Left hindlimb (tissue), 1 donor: Measurements from ENCODE around the gene PLCXD3.

Experiments used
- DNase-seq: peaks from one replicate; pipeline ENCODE4 v3.0.0-alpha.2; 2018

The PLCXD3 gene

DNA sequence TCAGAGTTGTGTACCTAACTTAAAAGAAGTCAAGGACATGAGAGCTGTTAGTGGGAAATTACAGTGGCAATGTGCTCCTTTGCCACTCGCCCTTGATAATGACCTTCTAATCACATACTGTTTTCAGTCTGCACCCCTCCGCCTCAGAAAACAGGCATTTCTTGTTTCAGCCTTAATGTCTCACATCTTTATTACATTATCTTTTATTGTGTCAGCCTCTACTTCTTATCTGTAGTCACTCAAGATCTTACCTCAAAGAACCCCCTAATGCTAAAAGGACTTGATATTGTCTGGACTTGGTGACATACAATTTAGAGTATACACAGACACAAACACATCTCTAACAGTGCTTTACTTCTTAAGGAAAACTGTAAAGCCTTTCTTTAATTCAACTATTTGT lies 97.9 kb downstream of the PLCXD3 start:
- DNase-seq: no peak

DNA sequence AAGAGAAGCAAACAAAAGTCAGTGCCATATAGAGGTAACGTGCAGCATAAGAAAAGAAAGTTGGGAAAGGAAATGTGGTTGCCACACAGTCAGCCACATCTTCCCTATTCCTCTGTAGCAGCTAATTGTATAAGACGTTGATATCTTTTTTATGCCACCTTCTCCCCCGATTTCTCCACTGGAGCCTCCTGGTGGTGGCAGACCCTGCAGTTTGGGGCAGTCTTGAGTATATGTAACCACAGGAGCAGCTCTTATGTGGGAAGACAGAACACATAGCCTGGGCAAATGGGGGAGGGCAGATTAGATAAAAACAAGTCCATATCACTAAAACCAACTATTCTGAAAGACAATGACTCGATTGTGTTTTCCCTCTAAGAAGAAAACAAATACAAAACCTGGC lies 99.7 kb downstream of the PLCXD3 start:
- DNase-seq: no peak

DNA sequence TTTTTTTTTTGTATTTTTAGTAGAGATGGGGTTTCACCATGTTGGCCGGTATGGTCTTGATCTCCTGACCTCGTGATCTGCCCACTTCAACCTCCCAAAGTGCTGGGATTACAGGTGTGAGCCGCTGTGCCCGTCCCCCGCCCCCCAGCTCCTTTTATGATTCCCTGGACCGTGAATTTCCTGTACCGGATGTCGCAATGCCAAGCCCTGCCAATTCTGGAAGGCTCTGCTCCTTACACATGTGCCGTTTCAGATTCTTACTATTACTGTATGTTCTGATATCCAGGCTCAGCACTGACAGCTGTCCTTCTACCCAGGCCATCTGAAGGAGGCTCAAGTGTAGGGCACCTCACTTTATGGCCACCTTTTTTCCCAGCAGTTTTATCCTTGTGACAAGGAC lies 100.1 kb downstream of the PLCXD3 start:
- no peak for DNase-seq

DNA sequence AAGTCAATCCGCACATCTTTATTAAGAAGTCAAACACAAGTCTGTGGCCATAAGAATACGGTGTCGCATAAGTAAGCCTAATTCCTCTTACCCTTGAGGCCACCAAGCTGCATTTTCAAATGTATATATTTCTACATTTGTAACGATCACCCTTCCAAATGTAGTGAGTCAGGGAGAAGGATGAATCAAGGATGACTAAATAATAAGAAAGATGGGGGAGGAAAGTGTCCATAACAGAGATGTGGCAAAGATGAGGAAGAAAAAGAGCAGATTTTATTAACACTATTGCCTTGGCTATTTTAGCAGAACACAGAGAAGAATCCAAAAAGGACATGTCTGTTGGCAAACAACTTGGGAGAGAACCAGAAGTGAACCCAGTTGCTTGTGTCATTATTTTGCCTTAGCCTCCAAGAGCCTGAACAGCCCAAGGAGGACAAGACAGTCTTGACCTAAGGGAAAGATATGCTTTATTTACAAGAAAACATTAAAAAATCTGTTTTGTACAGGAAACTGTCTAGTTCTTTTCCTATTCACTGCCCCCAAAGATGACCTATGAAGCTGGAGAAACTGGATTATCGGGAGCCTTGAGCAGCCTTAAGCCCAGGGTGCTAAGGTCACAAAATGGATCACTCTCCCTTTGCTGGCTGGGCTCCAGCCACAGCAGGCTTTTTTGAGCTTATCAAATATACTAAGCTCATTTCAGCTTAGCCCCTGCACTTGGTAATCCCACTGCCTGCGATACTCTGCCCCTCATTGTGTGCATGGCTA lies 101.5 kb downstream of the PLCXD3 start:
- DNase-seq: no peak

DNA sequence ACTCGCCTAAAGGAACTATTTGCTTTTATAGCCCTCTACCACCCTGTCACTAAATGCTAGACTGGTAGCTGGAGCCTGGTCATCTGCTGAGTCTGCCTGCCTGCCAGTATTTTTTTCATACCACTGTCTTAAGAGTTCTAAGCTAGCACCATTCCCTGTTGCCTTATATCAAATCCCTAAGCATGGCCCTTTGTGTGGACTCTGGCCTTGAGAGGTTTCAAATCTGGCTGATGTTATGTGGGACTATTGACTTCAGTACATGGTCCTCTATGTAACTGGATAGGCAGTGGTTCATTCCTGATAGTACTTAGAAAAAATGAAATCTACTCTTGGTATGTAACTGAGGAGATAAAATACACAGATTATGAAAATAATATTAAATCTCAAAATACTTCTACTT lies 103.5 kb downstream of the PLCXD3 start:
- no peak for DNase-seq

DNA sequence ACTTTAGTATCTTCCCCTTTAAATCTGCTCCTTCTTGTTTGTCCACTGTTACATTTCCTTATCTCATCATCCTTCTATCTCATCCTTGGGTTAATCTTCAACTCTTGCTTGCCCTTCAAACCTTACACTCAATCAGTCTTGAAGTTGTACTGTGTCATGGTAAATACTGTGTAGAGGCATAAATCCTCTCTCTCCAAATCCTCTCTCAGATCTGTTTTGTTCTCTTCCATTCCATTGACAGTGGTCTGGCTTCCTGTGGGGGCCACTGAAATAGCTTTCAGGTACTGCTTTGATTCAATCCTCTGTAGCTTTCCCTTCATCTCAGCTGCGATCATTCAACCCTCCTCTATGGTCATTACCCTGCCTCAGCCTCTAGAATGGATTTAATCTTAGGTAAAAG lies 104.0 kb downstream of the PLCXD3 start:
- DNase-seq: no peak

DNA sequence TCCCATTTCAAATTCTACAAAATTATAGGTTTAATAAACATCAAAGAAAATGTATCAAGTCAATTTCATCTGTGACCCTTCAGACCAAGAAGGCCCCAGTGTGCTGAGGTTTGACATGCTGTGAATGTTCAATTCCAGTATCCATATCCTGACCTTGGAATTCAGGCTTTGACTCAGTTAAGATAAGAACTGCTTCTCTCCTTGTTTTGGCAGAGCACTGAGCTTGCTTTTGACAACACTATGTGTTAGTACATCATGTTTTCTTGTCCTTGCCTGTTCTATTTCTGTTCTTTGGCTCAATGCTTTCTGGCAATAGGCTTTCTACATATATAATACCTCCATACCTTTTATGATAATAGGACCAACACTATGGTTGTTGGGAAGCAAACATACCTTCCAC lies 105.6 kb downstream of the PLCXD3 start:
- no peak for DNase-seq

DNA sequence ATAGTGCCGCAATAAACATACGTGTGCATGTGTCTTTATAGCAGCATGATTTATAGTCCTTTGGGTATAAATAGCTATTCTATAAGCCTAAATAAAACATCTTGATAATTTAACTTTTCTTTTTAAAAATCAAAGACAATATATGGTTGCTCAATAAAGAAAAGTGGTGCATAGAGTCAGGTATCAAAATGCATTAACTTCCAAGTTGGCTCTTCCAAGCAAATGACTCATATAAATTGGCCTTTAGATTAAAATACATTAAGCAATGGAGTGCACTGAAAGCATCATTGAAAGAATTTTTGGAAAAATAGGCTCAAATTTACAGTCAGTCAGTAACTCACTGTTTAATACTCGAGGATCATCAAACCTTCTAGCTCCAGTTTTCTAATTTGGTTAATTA lies 106.6 kb downstream of the PLCXD3 start:
- no peak for DNase-seq

DNA sequence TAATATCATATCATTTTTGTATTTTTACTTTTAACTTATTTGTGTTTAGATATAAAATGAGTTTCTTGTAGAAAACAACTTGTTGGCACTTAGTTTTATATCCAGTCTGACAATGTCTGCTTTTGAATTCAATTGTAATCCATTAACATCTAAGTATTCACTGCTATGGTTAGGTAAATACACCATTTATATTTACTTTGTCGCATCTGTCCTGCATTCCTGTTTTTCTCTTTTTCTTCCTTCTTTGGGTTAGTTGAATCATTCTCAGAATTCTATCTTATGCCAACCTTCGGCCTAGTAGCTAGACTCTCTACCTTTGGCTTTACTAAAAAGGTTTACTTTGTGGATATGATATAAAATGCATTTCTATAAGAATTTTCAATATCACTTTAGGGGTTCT lies 107.6 kb downstream of the PLCXD3 start:
- no peak for DNase-seq

DNA sequence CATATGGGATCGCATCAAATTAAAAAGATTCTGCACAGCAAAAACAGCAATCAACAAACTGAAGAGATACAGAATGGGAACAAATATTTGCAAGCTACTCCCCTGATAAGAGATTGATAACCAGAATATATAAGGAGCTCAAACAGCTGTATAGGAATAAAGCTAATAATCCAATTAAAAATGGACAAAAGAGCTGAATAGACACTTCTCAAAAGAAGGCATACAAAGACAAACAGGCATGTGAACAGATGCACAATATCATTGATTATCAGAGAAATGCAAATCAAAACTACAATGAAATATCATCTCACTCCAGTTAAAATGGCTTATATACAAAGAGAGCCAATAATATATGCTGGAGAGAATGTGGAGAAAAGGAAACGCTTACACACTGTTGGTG lies 110.6 kb downstream of the PLCXD3 start:
- DNase-seq: no peak

DNA sequence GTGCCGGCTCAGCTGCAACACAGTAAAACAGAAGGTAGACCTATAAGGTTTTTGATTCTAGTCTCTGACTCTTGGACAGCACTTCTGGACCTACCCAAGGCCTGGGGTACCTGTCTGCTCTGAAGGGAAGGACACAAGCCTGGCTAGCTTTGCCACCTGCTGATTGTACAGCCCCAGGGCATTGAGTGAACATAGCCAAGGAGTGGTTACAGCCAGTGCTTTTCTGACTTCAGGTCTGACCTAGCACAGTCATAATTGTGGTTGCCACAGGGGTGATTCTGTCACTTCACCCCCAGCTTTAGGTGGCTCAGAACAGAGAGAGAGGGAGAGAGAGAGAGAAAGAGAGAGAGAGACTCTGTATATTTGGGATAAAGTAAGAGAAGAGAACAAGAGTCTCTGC lies 118.4 kb downstream of the PLCXD3 start:
- no peak for DNase-seq

DNA sequence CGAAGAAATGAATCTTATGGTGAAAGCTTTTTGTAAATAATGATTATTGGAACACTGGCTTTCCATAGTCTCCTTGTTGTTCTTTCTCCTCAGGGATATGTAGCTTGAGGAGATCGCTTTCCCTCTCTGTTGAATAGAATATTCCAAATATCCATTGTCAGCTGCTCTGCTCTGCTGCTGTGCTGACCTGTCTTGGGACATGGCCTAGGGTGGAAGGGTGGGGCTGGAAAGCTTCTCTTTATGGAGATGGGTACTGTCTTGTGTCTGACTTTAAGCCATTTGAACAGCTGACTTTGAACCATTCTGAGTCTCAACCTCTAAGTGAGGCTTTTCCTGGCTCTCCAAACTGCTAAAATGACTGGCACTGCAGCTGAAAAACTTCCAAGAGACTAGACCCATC lies 135.8 kb downstream of the PLCXD3 start:
- DNase-seq: no peak

DNA sequence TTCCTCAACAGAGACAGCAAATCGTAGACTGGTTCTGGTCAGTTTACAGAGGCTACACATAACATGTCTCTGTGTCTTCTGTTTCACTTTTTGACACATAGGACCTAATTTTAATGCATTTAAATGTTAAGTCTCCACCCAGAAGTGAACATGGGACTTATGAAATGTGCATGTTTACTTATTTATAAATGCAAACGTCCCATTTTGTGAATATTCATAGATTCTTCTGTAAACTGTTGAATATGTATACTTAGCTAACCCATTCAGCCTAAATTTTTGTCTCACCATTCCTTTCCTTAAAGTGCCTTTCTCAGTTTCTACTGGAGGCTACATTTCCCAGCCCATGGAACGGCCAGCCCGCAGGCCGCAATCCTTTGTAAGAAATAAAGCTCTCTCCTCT lies 137.2 kb downstream of the PLCXD3 start:
- no peak for DNase-seq

DNA sequence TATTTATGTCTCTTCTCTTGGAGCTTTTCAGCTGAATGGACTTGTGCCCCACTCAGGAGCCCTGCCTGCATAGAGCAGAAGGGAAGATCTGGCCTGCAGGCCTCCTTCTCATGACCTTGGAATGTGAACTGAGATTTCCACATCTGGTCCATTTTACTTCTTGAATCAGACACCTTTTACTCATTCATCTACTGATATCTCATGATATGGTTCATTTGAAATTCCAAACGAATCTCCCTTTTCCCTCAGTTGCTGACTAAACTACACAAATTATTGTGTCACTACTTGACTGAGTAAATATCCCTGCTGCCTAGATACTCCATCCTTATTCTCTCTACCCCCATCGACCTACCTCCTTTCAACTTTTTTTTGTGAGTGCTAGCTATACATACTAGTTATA lies 138.7 kb downstream of the PLCXD3 start:
- DNase-seq: no peak

DNA sequence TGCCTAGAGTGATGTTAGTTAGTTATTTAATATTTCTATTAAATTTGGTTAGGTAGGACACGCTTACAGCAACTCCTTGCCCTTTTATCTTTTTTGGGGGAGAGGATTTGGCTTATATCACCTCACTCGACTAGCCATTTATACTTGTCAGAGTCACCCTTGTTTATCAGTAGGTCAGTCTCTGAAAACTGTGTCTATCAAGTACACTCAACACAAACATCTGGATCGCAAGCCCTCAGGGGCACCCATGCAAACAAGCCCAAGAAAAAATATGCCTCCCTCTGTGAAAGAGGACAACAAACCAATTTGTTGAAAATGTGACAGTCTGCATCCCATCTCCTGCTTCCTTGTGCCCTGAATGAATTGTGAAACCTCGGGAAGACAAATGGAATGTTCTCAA lies 139.9 kb downstream of the PLCXD3 start:
- no peak for DNase-seq

DNA sequence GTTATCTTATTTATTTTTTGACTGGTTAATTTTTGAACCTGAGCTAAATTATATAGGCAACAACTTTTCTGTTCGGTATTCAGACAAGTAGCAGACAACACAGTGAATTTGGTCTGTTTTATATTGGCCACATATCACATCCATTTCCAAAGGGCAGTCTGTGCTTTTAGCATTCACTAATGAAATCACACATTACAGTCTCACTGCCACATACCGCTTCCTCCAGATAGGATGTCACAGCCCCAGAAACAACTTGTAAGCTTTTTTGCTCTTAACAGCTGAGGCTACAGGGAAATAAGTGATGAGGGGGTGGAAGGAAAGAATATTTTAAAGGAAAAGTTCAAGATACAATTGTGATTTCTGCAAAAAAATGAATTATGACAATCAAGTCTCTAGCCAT lies 140.6 kb downstream of the PLCXD3 start:
- no peak for DNase-seq

DNA sequence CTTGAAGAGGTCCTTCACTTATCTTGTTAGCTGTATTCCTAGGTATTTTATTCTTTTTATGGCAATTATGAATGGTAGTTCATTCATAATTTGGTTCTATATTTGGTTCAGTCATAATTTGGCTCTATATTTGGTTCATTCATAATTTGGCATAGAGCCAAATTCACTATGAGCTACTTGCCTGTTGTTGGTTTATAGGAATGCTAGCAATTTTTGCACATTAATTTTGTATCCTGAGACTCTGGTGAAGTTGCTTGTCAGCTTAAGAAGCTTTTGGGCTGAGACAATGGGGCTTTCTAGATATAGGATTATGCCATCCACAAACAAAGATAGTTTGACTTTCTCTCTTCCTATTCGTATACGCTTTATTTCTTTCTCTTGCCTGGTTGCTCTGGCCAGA lies 142.2 kb downstream of the PLCXD3 start:
- no peak for DNase-seq

DNA sequence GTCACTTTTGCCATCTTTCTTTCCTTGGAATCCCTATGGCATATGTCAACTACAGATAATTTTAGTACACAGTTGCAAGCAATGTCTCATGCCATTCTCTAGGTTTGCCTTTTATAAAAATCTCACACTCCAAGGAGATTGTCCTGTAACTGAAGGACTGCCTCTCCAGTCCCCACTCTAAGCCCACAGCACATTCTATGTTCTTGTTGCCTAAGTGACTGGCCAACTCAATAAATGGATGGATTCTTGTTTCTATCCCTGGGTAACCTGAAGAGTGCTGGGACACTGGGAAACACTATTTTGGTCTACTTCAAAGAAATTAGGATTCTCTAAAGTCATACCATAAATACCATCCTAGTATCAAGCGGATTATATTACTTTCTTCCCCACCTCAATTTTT lies 145.0 kb downstream of the PLCXD3 start:
- no peak for DNase-seq

DNA sequence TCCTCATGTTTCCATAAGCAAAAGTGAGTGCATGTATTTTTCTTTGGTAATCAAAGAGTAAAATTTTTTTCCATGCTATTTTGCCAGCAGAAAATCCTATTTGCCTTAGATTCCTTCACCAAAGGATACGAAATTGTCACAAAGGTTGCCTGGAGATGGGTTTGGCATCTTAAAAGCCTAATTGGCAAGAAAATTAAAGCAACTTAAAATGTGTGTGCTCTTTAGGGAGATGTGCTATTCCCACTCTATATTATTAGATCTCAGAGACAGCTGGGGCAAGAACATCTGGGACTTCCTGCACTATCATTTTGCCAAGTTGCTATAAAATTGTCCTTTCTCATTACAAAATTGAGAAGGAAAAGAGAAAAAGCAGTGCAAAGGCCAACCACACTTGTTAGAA lies 146.1 kb downstream of the PLCXD3 start:
- DNase-seq: no peak

DNA sequence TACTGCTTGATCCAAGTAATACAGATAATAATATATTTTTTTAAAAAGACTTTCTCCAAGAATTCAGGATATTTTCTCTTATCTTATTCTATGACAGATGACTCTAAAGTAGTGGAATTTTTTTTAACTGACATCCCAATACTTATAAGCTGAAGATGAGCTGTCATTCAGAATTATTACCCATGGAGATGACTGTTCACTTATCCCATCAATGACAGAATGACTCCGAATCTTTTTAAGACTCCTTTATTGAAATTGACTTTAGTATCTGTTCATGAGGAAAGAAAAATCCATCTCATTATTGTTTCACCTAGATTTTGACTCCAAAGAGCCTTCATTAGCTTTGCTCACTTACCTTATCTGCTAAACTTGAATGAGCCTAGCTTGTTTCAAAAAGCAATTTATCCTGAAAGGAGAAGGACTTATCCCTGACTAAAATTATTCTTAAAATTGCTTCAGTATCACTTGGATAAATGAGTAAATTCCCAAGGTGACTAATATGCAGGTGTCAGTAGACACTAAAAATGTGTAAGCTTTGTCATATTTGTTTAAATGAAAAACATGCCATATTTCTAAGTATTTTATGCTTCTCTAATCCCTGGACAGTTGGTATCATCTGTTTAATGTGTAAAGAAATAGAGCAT lies 146.9 kb downstream of the PLCXD3 start:
- no peak for DNase-seq

DNA sequence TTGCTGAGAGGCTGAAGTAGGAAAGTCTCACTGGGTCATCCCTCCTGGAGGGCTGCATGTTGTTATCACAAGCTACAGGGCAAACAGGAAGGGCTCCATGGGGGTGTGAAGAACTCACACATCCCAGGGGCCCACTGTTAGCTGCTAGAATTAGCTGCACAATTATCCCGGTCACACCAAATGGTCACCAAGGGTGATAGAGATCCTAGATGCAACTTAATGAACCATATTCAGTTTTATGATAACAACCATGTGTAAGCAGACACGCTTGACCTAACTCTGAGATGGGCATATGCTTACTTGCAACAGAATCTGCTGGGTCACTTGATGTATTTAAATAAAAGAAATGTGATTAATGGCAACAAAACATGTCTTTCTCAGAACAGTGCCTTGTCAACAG lies 153.6 kb downstream of the PLCXD3 start:
- DNase-seq: no peak

DNA sequence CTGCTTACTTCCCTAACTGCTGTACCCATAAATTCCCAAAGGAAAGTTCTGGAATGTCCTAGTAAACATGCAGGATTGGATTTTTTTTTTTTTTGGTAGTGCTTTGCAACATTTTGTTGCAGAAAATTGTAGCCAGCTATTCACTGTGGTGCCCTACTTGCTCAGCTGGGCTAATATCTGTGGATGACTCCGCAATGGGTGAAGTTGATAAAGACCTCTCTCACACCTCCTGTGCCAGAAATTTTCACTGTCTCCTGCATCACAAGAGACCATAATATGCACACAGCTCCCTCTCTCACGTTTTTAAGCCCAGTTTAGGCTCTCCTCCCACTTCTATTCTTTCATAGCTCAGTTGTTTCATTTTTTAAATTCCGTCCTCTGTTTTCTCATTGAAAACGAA lies 160.6 kb downstream of the PLCXD3 start:
- DNase-seq: no peak

DNA sequence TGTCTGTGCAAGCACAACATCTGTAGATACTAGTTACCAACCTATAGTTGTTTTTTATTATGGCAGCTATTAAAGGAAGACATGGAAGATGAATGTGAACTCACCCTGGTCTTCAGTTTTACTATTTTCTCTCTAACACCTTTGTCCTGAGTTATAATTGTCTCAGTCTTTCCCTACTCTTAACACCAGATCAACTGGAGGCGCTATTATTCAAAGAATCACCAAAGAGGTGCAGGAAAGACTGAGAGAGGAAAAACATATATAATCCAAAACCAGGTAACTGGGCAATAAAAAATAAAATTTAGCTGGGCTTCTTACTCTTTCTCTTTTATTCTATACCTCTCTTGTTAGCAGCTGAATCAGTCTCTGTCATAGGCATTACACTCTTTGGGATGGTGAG lies 162.8 kb downstream of the PLCXD3 start:
- DNase-seq: no peak

DNA sequence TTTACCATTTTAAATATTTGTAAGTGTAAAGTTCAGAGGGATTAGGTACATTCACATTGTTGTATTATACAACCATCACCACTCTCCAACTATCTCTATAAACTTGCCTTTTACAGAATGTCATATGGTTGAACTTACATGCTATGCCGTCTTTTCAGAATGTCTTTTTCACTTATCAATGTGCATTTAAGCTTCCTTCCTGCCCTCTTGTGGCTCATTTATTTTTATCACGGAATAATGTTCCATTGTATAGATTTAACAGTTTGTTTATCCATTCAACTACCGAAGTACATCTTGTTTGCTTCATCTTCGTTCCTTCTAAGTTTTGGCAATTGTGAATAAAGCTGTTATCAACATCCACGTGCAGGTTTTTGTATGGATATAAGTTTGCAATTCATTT lies 163.8 kb downstream of the PLCXD3 start:
- DNase-seq: no peak

DNA sequence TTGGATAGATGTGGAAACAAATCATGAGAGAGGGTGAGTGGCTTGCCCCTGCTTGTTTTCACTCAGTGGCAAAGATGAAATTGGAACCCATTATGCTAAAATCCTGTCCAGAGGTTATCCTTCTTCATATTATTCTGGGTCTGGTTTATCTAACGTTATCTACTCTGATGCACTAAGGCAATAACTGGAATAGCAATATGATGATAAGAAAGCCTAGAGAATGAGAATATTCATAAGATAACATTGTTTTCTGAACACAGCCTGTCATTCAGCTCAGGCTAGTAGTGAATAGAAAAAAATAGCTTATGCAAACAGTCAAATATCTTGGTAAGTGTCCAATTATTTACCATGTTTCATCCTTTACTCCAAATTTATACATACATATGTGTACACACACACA lies 165.1 kb downstream of the PLCXD3 start:
- DNase-seq: no peak
